ENCODE data around the gene KRT82. TPM values are rescaled to one million over a fixed set of nuclear protein-coding genes. Genes with fewer than 3 reads are reported as not detected.

Gene KRT82
- total and polyA plus RNA-seq, 2 of the 8 experiments (the other 6 are each of a cell fraction or from before 2014, with no cell fraction given), result not detected

GRCh38 chr12:52367876-52368275 is 38.3 kb downstream of the KRT82 start (continued):
- TF ChIP-seq HDAC2 (IDR thresholded peaks at IDR 0.05; ENCODE audit: borderline replicate concordance in 1 of 2, low read depth in 2 of 2, low read length in 2 of 2) (no peak), CTBP2 (IDR thresholded peaks at IDR 0.05; ENCODE audit: borderline replicate concordance, insufficient read depth, insufficient read length, low read length) (no peak)
